ENCODE measurements around the gene SLC12A9. TPM values are rescaled to one million over a fixed set of nuclear protein-coding genes. Genes with fewer than 3 reads are reported as not detected.
A peak's percentile ranks its signal among the peaks of the same experiment; 100 is the strongest.

Gene SLC12A9
- total RNA-seq, 2 donors from 2014 or later: 17.6 to 20.1 TPM

- ATAC-seq (replicated peaks in 1 of 2): no peak
- no peak for DNase-seq
- Mint-ChIP-seq H3K27ac (no peak overlapping the region), H3K4me1 (ENCODE audit: low read depth) (peaks cover 7% of the 10 kb centered on the region), H3K9me3 (no peaks in the 10 kb centered on the region), H3K36me3 (ENCODE audit: insufficient read depth in 2 of 2) (peaks cover 0 to 4% of the 10 kb centered on the region in 2 donors), H3K4me3 (no peak overlapping the region), H3K27me3 (ENCODE audit: low read depth) (no peaks in the 10 kb centered on the region)
Measured at GRCh38 chr7:100856871-100857282, 4.4 kb downstream of the SLC12A9 start.

- H3K27ac Mint-ChIP-seq: no peak overlapping the region
- no peak for DNase-seq
- H3K9me3 Mint-ChIP-seq: no peaks in the 10 kb centered on the region
- ATAC-seq (replicated peaks in 1 of 2): no peak
- peaks cover 0 to 10% of the 10 kb centered on the region in 2 donors for H3K36me3 Mint-ChIP-seq (ENCODE audit: insufficient read depth in 2 of 2)
- H3K4me3 Mint-ChIP-seq: no peak overlapping the region
- no peaks in the 10 kb centered on the region for H3K4me1 Mint-ChIP-seq (ENCODE audit: low read depth)
- no peaks in the 10 kb centered on the region for H3K27me3 Mint-ChIP-seq (ENCODE audit: low read depth)
Measured at GRCh38 chr7:100859856-100860255, 7.3 kb downstream of the SLC12A9 start.

GRCh38 chr7:100860702-100861615, 8.4 kb downstream of the SLC12A9 start:
- no peak for DNase-seq
- Mint-ChIP-seq H3K36me3 (ENCODE audit: insufficient read depth in 2 of 2) (peaks cover 0 to 10% of the 10 kb centered on the region in 2 donors), H3K4me1 (ENCODE audit: low read depth) (no peaks in the 10 kb centered on the region), H3K4me3 (no peak overlapping the region), H3K9me3 (no peaks in the 10 kb centered on the region), H3K27ac (no peak overlapping the region), H3K27me3 (ENCODE audit: low read depth) (no peaks in the 10 kb centered on the region)
- no peak for ATAC-seq (replicated peaks in 1 of 2)

- DNase-seq (no peak), ATAC-seq (replicated peaks in 1 of 2) (no peak)
- peaks cover 0 to 10% of the 10 kb centered on the region in 2 donors for H3K36me3 Mint-ChIP-seq (ENCODE audit: insufficient read depth in 2 of 2)
- H3K4me3 Mint-ChIP-seq: no peak overlapping the region
- H3K27ac Mint-ChIP-seq: no peak overlapping the region
- no peaks in the 10 kb centered on the region for H3K9me3 Mint-ChIP-seq
- no peaks in the 10 kb centered on the region for H3K27me3 Mint-ChIP-seq (ENCODE audit: low read depth)
- H3K4me1 Mint-ChIP-seq (ENCODE audit: low read depth): peaks cover 4% of the 10 kb centered on the region
Measured at GRCh38 chr7:100861616-100861985, 9.1 kb downstream of the SLC12A9 start.

- H3K36me3 Mint-ChIP-seq (ENCODE audit: insufficient read depth in 2 of 2): peaks cover 0 to 10% of the 10 kb centered on the region in 2 donors
- no peak overlapping the region for H3K27ac Mint-ChIP-seq
- no peaks in the 10 kb centered on the region for H3K9me3 Mint-ChIP-seq
- ATAC-seq (replicated peaks in 1 of 2): no peak
- DNase-seq: no peak
- H3K27me3 Mint-ChIP-seq (ENCODE audit: low read depth): no peaks in the 10 kb centered on the region
- no peak overlapping the region for H3K4me3 Mint-ChIP-seq
- peaks cover 20% of the 10 kb centered on the region for H3K4me1 Mint-ChIP-seq (ENCODE audit: low read depth)
Measured at GRCh38 chr7:100863406-100863950, 11.0 kb downstream of the SLC12A9 start.

GRCh38 chr7:100864263-100864845, 11.8 kb downstream of the SLC12A9 start:
- Mint-ChIP-seq H3K4me1 (ENCODE audit: low read depth) (peaks cover 20% of the 10 kb centered on the region), H3K36me3 (ENCODE audit: insufficient read depth in 2 of 2) (peaks cover 0 to 10% of the 10 kb centered on the region in 2 donors), H3K27me3 (ENCODE audit: low read depth) (no peaks in the 10 kb centered on the region), H3K9me3 (no peaks in the 10 kb centered on the region), H3K27ac (peak overlapping the region; percentile 64), H3K4me3 (no peak overlapping the region)
- DNase-seq: no peak
- no peak for ATAC-seq (replicated peaks in 1 of 2)

- no peak for ATAC-seq (replicated peaks in 1 of 2)
- Mint-ChIP-seq H3K27me3 (ENCODE audit: low read depth) (no peaks in the 10 kb centered on the region), H3K27ac (no peak overlapping the region), H3K4me1 (ENCODE audit: low read depth) (peaks cover 20% of the 10 kb centered on the region), H3K36me3 (ENCODE audit: insufficient read depth in 2 of 2) (peaks cover 0 to 10% of the 10 kb centered on the region in 2 donors), H3K4me3 (peak overlapping the region; percentile 85 to 86), H3K9me3 (no peaks in the 10 kb centered on the region)
- no peak for DNase-seq
Measured at GRCh38 chr7:100865372-100865911, 12.9 kb downstream of the SLC12A9 start.

GRCh38 chr7:100865938-100866728, 13.6 kb downstream of the SLC12A9 start:
- Mint-ChIP-seq H3K4me3 (peak overlapping the region; percentile 85 to 86), H3K27ac (no peak overlapping the region), H3K9me3 (no peaks in the 10 kb centered on the region), H3K27me3 (ENCODE audit: low read depth) (no peaks in the 10 kb centered on the region), H3K4me1 (ENCODE audit: low read depth) (peaks cover 20% of the 10 kb centered on the region), H3K36me3 (ENCODE audit: insufficient read depth in 2 of 2) (peaks cover 0 to 6% of the 10 kb centered on the region in 2 donors)
- DNase-seq (peak; percentile 45 to 48), ATAC-seq (replicated peaks in 1 of 2) (peak; percentile 59 to 69)

GRCh38 chr7:100866729-100867039, 14.2 kb downstream of the SLC12A9 start:
- H3K4me1 Mint-ChIP-seq (ENCODE audit: low read depth): peaks cover 20% of the 10 kb centered on the region
- DNase-seq (no peak), ATAC-seq (replicated peaks in 1 of 2) (no peak)
- H3K36me3 Mint-ChIP-seq (ENCODE audit: insufficient read depth in 2 of 2): peaks cover 2 to 10% of the 10 kb centered on the region in 2 donors
- H3K27me3 Mint-ChIP-seq (ENCODE audit: low read depth): no peaks in the 10 kb centered on the region
- no peaks in the 10 kb centered on the region for H3K9me3 Mint-ChIP-seq
- peak overlapping the region; percentile 85 to 86 for H3K4me3 Mint-ChIP-seq
- H3K27ac Mint-ChIP-seq: peak overlapping the region; percentile 80

- Mint-ChIP-seq H3K36me3 (ENCODE audit: insufficient read depth in 2 of 2) (peaks cover 3 to 12% of the 10 kb centered on the region in 2 donors), H3K27me3 (ENCODE audit: low read depth) (no peaks in the 10 kb centered on the region), H3K9me3 (no peaks in the 10 kb centered on the region), H3K4me3 (peak within 1 kb of the TSS; percentile 85 to 86), H3K4me1 (ENCODE audit: low read depth) (peaks cover 20% of the 10 kb centered on the region), H3K27ac (peak within 1 kb of the TSS; percentile 80)
- DNase-seq (peak; percentile 59 to 64), ATAC-seq (replicated peaks in 1 of 2) (peak; percentile 62 to 66)
Measured at GRCh38 chr7:100867040-100867775, 14.7 kb downstream of the SLC12A9 start, which contains the start of gene TRIP6. TRIP6 (plus strand) TSS chr7:100867387; CDS start chr7:100867498, 111 bp downstream.

GRCh38 chr7:100867776-100868485, 15.4 kb downstream of the SLC12A9 start:
- peak overlapping the region; percentile 8 for H3K27ac Mint-ChIP-seq
- DNase-seq (no peak), ATAC-seq (replicated peaks in 1 of 2) (no peak)
- H3K27me3 Mint-ChIP-seq (ENCODE audit: low read depth): no peaks in the 10 kb centered on the region
- peak overlapping the region; percentile 85 to 86 for H3K4me3 Mint-ChIP-seq
- peaks cover 20% of the 10 kb centered on the region for H3K4me1 Mint-ChIP-seq (ENCODE audit: low read depth)
- peaks cover 3 to 13% of the 10 kb centered on the region in 2 donors for H3K36me3 Mint-ChIP-seq (ENCODE audit: insufficient read depth in 2 of 2)
- H3K9me3 Mint-ChIP-seq: no peaks in the 10 kb centered on the region

Measured in activated T-cell treated with anti-CD3 and anti-CD28 coated beads, Interleukin-2, amount 50 U/mL, for 72 hours (primary cell).